ENCODE measurements around the gene SAMD13.

DNA sequence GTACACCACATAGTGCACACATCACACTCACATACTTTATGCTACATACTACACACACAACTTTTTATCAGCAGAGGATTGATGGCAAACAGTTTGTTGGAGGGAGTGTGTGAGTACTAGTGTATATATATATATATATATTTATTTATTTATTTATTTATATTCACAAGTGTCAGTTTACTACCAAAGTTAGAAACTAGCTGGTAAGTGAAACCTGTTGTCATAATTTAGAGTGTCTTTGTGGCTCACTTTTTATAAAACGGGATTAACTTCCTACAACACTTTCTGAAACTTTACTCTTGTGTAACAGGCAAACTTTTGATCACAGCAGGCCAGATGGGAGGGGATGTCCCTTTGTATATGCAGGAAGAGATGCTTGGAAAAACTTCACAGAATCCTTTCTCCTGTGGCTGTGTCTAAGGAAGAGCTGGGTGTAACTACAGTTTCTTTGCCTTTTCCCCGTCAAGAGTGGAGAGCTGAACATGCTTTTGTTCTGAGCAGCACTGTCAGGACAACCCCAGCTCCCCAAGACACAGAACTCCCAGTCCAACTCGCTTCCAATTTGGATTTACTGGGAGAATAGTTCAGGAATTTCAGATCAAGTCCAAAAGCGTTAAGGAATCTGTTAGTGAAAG is 1.9 kb upstream of the SAMD13 start:
- no peak for TF ChIP-seq EGR1 (IDR thresholded peaks at IDR 0.05)
- TF ChIP-seq ZBTB7A (IDR thresholded peaks at IDR 0.05; ENCODE audit: low read depth): no peak
- TF ChIP-seq, protein P1, sequence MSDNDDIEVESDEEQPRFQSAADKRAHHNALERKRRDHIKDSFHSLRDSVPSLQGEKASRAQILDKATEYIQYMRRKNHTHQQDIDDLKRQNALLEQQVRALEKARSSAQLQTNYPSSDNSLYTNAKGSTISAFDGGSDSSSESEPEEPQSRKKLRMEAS (IDR thresholded peaks at IDR 0.05): no peak

Measured in Ishikawa (cell line).